Stimulated activated CD4-positive, alpha-beta T cell treated with anti-CD3 and anti-CD28 coated beads, Interleukin-2, amount 100 ng/mL, for 24 hours (primary cell): ENCODE data around the gene PTGDR.
A peak's percentile ranks its signal among the peaks of the same experiment; 100 is the strongest.

Experiments
- DNase-seq, 2 donors: peaks; one replicate each; pipeline ENCODE4 v3.0.0-alpha.2; 2020

The PTGDR gene, protein sequence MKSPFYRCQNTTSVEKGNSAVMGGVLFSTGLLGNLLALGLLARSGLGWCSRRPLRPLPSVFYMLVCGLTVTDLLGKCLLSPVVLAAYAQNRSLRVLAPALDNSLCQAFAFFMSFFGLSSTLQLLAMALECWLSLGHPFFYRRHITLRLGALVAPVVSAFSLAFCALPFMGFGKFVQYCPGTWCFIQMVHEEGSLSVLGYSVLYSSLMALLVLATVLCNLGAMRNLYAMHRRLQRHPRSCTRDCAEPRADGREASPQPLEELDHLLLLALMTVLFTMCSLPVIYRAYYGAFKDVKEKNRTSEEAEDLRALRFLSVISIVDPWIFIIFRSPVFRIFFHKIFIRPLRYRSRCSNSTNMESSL

GRCh38 chr14:52267501-52268278, at the start of gene PTGDR:
Gene PTGDR (plus strand): TSS chr14:52267698. CDS start chr14:52267815, 117 bp downstream.
- DNase-seq = peak; percentile 45 to 55

GRCh38 chr14:52219488-52220084, 47.9 kb upstream of the PTGDR start:
- no peak for DNase-seq

- DNase-seq = no peak
These were observed 46.3 kb upstream of the PTGDR start for GRCh38 chr14:52220924-52221811.

GRCh38 chr14:52222901-52223300, 44.6 kb upstream of the PTGDR start:
- DNase-seq = no peak

DNA sequence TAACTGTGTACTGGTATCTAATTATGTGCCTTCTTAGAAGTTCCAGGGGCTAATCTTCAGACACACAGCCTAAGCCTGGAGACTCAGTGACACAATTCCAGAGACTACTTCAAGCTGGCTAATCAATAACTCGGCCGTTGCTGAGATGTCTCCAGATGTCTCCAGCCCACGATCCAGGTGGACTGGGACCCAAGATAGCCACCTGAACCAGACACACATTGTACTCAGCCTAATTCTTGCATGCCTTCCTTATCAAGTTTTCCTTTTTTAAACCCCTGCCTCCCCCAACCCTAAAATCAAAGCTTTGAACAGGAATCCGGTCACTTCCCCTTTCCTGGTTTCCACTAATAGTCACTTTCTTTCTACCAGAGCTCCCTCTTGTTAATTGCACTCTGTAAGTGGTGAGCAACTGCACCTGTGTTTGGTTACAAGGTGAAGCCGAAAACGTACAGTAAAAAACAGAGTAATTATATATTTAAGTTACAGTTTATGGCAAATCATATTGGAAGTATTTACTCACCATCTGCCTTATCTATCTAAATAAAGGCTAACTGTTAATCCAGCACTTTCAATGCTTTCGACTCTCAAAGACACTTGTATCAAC, 39.8 kb upstream of the PTGDR start:
- no peak for DNase-seq

DNA sequence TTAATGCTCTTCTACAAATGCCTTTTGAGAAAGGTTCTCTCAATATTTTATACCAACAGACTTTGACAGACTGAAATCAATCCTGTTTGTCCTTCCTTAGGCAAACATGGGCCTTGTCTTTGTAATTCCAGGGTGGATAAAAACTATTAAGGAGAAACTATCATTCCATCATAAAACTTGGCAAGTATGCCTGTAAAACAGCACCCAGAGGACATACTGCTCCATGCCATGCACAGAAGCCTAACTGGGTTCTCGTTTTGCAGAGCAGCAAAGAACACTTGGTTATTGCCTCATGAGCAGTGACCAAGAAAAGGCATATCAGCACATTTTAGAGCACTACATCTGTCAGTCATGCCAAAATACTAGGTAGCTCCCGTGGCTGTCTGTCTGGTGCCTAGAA, 33.8 kb upstream of the PTGDR start:
- no peak for DNase-seq

DNA sequence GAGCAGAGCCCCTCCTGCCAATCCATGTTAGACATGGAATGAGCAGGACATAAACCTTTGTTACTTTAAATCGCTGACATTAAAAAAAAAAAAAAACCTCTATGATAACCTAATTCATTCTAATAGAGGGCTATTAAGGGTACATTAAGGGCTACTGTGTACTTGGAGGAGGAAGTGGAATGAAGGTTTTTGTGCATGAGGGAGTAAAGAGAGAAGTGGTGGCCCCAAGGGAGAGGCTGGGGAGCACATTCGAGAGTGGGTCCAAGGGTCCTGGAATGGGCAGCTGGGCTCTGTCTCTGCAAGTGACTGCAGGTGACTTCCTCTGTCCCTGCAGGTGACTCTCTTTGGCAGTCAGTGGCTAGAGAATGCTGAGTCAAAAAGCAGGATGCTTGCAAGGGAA, 32.1 kb upstream of the PTGDR start:
- DNase-seq = no peak

DNA sequence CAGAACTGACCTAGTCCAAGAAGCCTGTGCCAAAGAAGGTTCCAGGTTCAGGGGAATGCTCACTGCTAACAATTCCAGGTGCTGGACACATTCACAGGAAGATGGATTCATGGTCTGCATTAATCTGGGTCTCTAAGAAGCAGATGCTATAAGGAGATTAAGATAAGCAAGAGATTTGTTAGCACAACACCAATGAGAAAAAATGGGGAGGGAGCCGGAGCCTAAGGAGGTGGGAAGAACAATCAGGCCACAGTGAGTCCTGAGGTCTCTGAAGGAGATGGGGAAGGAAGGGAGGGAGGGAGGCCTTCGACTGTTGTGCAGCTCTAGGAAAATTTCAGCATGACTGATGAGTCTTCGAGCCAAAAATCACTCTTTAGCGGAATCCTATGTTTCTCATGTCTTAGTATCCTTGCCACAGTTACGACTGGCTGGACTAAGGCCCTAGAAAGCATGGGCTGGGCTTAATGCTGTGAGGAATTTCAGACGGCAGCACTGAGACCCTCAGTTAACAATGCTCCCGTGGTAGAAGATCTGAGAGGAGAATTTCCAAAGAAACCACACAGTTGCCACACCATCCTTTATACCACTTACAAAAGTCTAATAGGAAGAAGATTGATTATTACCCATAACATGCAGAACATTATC, 31.5 kb upstream of the PTGDR start:
- DNase-seq = no peak

DNA sequence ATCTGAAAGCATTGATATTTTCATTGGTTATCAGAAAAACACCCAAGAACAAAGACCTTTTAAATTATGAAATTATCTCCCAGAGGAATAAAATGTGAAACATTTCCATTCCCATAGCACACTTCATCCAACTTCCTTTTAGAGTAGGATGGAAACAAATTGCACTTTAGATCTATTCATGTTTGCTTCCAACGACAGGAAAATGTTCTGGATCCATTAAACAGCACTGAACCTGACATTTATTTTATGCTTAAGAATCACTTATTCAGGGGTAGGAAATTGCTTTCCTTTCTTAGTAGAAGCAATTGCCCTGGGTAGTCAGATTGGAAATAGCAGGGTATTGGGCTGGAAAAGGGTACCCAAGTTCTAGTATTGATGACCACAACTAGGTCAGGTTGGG, 28.8 kb upstream of the PTGDR start:
- no peak for DNase-seq

DNA sequence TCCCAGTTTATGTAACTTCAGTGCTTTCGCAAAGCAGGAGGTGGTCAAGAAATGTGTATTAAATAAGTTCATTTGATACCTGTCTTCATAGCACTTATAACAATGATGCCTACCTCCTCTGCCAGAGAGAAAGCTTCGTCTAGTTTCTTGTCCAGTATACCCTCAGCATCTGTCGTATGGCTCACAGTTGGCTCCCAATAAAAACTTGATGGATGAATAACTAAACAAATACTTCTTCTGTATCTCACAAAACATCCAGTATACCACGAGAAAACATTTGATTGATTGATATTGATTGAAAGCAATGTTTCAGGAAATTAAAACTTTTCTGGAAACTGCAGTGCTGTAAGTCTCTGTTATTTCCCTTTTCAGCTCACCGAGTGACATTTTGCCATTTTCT, 26.9 kb upstream of the PTGDR start:
- no peak for DNase-seq

- no peak for DNase-seq
These were observed 26.3 kb upstream of the PTGDR start for GRCh38 chr14:52241087-52241793.

GRCh38 chr14:52244328-52244727, 23.2 kb upstream of the PTGDR start:
- no peak for DNase-seq

GRCh38 chr14:52244997-52245396, 22.5 kb upstream of the PTGDR start:
- DNase-seq = no peak

GRCh38 chr14:52248057-52248456, 19.4 kb upstream of the PTGDR start:
- DNase-seq = no peak

GRCh38 chr14:52251724-52252123, 15.8 kb upstream of the PTGDR start:
- no peak for DNase-seq

GRCh38 chr14:52253503-52253902, 14.0 kb upstream of the PTGDR start:
- DNase-seq = no peak

GRCh38 chr14:52254086-52254485, 13.4 kb upstream of the PTGDR start:
- no peak for DNase-seq

DNA sequence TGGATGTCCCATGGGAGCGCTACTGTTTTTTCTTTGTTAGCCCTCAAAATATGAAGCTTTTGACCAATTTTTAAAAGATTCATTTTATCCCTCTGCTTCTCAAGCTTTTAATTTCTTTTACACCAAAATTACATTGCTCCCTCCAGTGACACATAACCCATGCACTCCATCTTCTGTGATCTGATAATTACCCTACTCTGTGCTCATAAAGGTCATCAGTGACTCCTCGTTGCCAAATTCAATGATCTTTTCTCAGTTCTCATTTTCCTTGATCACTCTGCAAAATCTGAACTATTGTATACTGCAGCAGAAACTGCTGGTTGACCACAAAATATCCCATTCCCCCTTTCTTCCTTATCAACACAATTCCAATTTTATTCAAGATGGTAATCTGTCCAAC, 8.7 kb upstream of the PTGDR start:
- DNase-seq = no peak

GRCh38 chr14:52259434-52259833, 8.1 kb upstream of the PTGDR start:
- DNase-seq = no peak

- DNase-seq = no peak
These were observed 4.9 kb upstream of the PTGDR start for GRCh38 chr14:52262600-52262999.

- no peak for DNase-seq
These were observed 4.3 kb upstream of the PTGDR start for GRCh38 chr14:52263190-52263589.
